HG03342 (cell line): ENCODE results near the gene R3HDM2.
"Not testable (repeated sequence)": the region's sequence is repeated elsewhere in the genome, so short reads cannot be mapped to it uniquely, and the experiment has no call there.

ENCODE experiments used
- ATAC-seq: cut with Tn5 transposase; IDR thresholded peaks from one replicate; pipeline ENCODE4 v1.9.1; 2021; ENCODE audit warnings: mild to moderate bottlenecking, moderate library complexity; ENCODE audit not compliant: unreplicated experiment

R3HDM2 gene

DNA sequence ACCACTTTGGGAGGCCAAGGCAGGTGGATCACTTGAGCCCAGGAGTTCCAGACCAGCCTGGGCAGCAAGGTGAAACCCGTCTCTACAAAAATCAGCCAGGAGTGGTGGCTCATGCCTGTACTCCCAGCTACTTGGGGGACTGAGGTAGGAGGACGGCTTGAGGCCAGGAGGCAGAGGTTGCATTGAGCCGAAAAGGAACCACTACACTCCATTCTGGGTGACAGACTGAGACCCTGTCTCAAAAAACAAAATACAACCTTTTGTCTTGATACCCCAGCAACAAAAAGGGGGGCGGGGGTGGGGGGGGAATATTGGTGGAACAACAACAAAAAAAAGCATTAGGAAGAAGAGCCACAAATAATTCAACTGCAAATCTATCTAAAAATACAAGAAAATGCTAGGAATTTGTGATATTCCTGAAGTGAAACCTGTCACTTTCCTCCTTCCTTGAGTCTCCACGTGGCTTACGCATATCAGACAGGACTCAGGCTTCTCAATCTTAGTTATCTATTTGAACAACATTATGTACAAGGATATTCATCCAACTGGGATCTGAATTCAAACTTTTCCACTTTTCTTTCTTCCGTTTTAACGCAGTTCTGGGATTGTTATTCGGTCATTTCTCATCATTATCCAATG, 1.3 kb downstream of the R3HDM2 start:
- no peak for ATAC-seq

DNA sequence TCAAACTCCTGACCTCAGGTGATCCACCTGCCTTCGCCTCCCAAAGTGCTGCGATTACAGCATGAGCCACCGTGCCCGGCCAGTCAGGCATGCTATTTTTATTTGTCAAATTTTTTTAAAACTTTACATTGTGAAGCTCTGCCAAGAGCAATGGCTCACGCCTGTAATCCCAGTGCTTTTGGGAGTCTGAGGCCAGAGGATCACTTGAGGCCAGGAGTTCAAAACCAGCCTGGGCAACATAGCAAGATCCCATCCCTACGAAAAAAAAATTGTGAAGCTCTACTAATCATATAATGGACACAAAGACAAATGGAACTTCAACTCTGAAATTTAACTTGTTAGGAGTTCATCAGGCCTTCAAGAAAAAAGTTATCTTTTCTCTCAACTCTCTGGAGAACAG, 1.9 kb downstream of the R3HDM2 start:
- ATAC-seq = no peak

DNA sequence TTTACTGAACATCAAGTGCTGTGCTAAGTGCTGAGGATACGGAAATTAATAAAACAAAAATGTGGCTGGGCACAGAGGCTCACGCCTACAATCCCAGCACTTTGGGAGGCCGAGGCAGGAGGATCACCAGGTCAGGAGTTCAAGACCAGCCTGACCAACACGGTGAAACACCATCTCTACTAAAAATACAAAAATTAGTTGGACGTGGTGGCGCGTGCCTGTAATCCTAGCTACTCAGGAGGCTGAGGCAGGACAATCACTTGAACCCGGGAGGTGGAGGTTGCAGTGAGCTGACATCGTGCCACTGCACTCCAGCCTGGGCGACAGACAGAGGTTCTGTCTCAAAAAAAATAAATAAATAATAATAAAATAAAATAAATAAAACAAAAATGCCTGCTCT, 3.9 kb downstream of the R3HDM2 start:
- not testable (repeated sequence) for ATAC-seq

DNA sequence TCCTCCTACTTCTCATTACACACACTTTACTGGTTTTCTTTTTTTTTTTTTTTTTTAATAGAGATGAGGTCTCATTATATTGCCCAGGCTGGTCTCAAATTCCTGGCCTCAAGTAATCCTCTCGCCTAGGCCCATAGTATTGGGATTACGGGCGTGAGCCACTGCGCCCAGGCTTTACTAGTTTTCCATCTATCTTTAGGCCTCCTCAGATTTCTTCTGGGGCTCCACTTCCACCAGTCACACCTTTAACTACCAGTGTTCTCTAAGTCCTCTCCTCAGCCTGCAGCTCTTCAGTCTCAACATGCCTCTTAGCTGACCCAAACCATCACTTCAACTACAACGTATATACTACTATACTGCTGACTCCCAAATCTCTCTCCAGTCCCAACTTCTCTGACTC, 10.4 kb downstream of the R3HDM2 start:
- ATAC-seq = no peak

DNA sequence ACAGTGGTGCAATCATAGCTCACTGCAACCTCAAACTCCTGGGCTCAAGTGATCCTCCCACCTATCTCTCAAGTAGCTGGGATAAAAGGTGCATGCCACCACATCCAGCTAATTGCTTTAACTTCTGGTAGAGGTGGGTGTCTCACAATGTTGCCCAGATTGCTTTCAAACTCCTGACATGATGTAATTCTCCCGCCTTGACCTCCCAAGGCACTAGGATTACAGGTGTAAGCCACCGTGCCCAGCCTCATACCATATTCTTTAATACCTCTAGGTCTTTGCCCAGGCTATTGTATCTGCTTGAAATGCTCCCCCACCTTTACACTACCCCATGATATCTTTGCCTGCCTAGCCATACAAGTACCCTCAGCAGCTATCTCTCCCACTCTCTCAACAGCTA, 11.3 kb downstream of the R3HDM2 start:
- no peak for ATAC-seq

DNA sequence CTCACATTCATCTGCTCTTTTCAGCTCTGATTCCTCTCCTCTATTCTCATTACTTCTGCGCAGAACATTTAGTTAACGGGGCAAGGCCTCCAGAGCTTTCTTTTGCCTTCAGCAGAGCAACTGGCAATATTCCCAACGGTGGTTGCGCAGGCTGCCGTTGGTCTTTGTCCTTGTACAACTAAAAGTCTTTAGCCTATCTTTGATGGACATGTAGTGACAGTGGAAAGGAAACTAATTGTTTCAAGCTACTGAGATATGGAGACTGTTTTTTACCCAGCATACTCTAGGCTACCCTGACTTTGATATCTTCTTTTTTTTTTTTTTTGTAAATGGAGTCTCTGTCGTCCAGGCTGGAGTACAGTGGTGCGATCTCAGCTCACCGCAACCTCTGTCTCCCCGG, 12.6 kb downstream of the R3HDM2 start:
- ATAC-seq = no peak

DNA sequence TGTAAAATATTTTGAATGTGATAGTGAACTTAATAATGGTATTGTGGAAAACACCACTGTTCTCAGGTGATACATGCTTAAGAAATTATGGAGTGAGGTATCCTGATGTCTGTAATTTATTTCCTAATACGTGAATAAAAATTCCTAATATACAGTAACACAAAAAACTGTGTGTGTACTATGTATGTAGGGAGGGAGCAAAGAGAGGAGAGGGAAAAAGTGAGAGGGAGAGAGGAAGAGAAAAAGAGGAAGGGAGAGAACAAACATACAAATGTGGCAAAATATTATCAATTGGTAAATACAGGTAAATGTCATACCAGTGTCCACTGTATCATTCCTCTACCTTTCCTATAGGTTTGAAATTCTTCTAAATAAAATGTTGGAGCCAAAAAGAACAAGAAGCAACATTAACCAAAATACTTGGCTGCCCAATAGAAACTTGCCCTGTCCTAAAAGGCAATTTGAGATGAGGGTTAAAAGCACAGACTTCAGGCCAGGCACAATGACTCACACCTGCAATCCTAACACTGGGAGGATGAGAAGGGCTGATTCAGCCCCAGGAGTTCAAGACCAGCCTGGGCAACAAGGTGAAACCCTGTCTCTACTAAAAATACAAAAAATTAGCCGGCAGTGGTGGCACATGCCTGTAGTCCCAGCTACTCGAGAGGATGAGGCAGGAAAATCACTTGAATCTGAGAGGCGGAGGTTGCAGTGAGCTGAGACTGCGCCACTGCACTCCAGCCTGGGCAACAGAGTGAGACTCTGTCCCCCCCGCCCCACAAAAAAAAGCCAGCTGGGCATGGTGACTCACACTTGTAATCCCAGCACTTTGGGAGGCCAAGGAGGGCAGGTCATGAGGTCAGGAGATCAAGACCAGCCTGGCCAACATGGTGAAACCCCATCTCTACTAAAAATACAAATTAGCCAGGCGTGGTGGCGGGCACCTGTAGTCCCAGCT, 14.5 kb downstream of the R3HDM2 start:
- no peak for ATAC-seq

DNA sequence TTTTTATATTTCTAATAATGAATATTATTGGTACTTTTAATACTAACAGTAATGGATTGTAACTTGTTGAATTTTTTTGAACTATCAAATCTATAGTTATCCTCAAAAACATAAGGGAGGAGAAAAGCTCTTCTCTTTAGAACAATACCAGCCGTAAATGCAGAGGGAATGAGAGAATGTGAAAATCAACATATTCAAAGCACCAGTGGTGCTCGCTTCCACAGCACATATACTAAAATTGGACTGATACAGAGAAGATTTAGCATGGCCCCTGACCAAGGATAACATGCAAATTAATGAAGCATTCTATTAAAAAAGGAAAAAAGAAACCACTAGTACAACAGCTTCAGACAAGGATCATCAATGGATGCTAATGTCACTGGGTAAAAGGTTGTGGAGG, 15.8 kb downstream of the R3HDM2 start:
- ATAC-seq = no peak

DNA sequence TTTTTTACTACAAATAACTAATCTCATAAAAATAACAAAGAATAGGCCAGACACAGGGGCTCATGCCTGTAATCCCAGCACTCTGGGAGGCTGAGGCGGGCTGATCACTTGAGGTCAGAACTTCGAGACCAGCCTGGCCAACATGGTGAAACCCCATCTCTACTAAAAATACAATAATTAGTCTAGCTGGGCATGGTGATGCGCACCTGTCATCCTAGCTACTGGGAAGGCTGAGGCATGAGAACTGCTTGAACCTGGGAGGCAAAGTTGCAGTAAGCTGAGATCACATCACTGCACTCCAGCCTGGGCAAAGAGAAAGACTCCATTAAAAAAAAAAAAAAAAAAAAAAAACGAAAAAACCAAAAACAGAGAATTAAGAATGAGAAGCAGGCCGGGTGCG, 16.7 kb downstream of the R3HDM2 start:
- ATAC-seq = not testable (repeated sequence)

DNA sequence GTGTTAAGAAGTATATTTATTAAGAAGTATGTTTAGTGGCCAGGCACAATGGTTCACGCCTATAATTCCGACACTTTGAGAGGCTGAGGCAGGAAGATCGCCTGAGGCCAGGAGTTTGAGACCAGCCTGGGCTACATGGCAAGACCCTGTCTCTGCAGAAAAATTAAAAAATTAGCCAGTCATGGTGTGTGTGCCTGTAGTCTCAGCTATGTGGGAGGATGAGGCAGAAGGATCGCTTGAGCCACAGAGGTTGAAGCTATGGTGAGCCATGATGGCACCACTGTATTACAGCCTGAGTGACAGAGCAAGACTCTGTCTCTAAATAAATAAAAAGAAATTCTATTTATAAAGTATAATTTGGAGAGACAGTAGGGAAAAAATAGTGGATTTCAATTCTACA, 20.3 kb downstream of the R3HDM2 start:
- no peak for ATAC-seq

DNA sequence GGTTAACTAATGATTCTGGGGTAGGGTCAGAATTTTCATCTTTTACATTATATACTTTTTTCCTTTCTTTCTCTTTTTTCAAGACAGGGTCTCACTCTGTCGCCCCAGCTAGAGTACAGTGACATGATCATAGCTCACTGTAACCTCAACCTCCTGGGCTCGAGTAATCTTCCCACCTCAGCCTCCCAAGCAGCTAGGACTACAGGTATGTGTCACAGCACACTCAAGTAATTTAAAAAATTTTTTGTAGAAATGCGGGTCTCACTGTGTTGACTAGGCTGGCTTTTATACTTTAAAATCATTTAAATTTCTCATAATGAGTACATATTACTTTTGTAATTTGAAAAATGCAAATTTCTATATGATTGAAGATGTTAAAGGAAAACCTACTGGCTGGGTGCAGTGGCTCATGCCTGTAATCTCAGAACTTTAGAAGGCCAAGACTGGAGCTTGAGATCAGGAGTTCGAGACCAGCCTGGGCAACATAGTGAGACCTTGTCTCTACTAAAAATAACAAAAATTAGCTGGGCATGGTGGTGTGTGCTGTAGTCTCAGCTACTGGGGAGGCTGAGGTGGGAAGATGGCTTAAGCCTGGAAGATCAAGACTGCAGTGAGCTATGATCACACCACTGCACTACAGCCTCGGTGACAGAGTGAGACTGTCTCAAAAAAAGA, 25.7 kb downstream of the R3HDM2 start:
- no peak for ATAC-seq

DNA sequence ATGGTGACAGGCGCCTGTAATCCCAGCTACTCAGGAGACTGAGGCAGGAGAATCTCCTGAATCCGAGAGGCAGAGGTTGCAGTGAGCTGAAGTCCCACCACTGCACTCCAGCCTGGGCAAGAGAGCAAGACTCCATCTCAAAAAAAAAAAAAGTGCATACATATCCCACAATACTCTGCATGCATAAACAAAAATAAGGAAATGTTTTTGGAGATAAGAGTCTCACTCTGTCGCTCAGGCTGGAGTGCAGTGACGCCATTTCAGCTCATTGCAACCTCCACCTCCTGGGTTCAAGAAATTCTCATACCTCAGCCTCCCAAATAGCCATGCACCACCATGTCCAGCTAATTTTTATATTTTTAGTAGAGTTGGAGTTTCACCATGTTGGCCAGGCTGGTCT, 28.7 kb downstream of the R3HDM2 start:
- ATAC-seq = not testable (repeated sequence)

DNA sequence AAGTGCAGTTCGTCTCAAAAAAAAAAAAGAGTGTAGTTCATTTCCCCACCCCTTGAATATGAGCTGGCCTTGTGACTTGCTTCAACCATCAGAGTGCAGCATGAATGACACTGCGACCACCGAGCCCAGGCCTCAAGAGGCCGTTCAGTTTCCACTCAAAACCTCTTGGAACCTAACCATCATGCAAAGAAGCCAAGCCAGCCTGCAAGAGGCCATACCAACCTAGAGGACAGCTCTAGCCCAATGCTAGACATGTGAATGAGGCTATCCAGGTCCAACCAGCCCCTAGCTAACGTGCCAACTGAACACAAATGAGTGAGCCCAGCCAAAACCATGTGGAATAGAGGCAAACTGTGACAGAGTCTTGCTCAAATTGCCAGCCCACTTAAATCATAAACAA, 29.7 kb downstream of the R3HDM2 start:
- no peak for ATAC-seq

DNA sequence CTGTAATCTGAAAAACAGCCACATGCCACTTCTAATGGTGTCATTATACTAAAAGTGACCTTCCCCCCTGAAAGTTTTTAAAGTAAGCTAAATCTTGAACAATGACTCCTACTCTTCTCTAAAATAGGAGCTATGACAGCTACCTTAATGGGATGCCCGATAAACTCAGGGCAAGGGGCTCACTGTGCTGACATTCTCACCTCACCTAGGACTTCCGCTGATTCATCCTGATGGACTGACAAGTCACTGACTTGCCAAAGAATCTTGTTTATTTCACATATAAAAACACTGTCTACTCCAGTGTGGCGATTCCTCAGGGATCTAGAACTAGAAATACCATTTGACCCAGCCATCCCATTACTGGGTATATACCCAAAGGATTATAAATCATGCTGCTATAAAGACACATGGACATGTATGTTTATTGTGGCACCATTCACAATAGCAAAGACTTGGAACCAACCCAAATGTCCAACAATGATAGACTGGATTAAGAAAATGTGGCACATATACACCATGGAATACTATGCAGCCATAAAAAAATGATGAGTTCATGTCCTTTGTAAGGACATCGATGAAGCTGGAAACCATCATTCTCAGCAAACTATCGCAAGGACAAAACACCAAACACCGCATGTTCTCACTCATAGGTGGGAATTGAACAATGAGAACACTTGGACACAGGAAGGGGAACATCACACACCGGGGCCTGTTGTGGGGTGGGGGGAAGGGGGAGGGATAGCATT, 31.0 kb downstream of the R3HDM2 start:
- ATAC-seq = not testable (repeated sequence)

DNA sequence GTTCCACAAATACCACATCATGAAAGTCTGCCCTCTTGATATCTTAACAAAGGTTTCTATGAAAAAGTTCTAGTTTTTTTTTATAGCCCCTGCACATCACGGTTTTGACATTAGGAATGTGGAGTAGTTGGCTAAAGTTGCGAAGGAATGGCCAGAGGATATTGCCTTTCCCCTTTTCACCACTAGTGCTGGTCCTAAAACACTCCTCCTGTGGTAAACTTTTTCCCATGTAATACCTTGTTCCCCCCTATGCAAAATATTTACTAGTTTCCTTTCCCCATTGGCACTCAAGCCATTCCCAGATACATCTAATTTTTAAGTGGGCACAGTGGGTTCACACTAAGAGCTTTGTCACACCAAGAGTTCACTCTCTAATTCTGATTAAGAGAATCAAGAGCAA, 33.4 kb downstream of the R3HDM2 start:
- no peak for ATAC-seq

DNA sequence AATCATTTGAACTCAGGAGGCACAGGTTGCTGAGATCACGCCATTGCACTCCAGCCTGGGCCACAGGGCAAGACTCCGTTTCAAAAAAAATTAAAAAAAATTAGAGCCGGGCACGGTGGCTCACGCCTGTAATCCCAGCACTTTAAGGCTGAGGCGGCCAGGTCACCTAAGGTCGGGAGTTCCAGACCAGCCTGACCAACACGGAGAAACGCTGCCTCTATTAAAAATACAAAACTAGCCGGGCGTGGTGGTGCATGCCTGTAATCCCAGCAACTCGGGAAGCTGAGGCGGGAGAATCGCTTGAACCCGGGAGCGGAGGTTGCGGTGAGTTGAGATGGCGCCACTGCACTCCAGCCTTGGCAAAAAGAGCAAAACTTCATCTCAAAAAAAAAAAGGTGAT, 35.7 kb downstream of the R3HDM2 start:
- no peak for ATAC-seq

DNA sequence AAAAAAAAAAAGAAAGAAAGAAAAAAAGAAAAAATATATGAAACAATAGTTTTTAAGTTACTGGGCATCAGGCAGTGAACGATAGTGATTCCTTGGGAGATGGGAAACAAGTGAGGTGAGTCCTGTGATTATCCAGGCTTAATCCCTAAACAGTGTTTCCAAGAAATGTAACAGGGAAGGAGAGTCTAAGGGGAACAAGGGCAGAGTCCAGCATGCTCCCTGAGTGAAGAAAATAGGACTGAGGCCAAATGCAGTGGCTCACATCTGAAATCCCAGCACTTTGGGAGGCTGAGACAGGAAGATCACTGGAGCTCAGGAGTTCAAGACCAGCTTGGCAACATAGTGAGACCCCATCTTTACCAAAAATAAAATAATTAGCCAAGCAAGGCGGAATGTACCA, 40.7 kb downstream of the R3HDM2 start:
- ATAC-seq = no peak

DNA sequence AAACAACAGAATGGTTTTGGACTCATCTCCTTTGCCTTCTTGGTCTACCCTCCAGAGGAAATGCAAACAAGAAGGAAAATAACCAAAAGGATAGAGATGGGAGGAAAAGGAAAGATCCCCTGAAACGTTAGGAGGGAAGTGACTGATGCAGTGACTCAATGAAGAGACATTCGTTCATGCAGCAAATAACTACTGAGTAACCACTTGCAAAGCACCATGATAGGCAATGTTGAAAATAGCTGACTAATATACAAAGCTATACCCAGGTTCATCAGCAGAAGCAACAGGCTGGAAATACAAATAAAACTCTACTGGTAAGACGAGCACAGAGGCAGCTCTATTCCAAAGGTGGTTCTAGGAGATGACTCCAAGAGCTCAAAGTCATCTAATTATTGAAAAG, 41.8 kb downstream of the R3HDM2 start:
- ATAC-seq = no peak

DNA sequence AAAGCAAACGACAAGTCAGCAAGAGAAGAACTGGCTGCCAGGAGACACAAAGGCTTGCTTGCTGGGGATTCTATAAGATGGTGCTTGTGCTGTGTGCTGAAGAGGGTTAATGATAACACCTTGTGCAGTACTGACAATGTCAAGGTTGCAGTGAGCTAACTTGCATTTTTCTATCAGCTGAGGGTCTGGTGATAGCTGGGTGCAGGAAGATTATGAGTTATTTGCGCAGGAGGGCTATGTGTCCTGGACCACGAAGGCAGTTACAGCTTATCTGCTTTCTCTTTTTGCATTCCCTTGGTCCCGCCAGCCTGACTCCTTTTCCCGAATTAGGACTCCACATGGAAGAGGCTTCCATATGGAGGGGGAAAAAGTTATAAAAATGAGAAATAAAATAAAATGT, 42.4 kb downstream of the R3HDM2 start:
- ATAC-seq = no peak

DNA sequence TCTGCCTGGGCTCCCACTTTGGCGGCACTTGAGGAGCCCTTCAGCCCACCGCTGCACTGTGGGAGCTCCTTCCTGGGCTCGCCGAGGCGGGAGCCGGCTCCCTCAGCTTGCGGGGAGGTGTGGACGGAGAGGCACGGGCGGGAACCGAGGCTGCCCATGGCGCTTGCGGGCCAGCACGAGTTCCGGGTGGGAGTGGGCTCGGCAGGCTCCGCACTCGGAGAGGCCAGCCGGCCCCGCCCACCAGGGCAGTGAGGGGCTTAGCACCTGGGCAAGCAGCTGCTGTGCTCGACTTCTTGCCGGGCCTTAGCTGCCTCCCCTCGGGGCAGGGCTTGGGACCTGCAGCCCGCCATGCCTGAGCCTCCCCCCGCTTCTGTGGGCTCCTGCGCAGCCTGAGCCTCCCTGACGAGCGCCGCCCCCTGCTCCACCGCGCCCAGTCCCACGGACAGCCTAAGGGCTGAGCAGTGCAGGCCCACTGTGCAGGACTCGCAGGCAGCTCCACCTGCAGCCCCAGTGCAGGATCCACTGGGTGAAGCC, 44.6 kb downstream of the R3HDM2 start:
- ATAC-seq = no peak

DNA sequence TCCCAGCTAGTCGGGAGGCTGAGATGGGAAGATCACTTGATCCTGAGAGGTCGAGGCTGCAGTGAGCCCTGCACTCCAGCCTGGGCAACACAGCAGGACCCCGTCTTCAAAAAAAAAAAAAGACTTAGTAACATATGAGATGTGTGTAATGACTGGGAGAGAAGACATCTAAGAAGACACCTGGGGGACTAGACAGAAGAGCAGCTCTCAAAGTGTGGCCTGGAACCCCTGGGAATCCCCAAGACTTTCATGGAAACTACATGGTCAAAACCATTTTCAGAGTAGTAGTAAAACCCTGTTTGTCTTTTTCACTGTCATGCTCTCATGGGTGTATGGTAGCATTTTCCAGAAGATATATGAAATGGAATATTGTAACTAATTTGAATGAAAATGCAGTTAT, 45.3 kb downstream of the R3HDM2 start:
- ATAC-seq = no peak
